H1 (cell line): ENCODE measurements around the gene RAP1A. TPM values are rescaled to one million over a fixed set of nuclear protein-coding genes. Genes with fewer than 3 reads are reported as not detected.

Experiments
- CTCF ChIA-PET: fragments of 300-600 bp; sonication (Branson Sonifier 250); formaldehyde crosslinking; loops from one replicate; lab custom pipeline; 2021; ENCODE audit not compliant: partially characterized antibody; lab: Charles Lee
- POLR2A ChIA-PET: fragments of 300-600 bp; sonication (Branson Sonifier 250); formaldehyde crosslinking; loops from one replicate; lab custom pipeline; 2021; ENCODE audit warnings: inconsistent platforms; ENCODE audit not compliant: partially characterized antibody; lab: Charles Lee
- DNase-seq, 2 experiments: peaks; one replicate each; pipeline versions ENCODE4 v3.0.0 to v3.0.0-alpha.2; 2010 to 2022; ENCODE audit warnings: low spot score in 2 of 2, low read depth in 1 of 2, mixed read lengths in 1 of 2
- FAIRE-seq: peaks from 2 replicates; lab custom pipeline; 2011; peaks lifted over from hg19 to GRCh38; lab: Jason Lieb, UNC
- H2AFZ ChIP-seq: 2 replicates; pipeline ENCODE4 v1.8.1; 2012; ENCODE audit warnings: low read length, inconsistent platforms
- H2AK5ac ChIP-seq: 2 replicates; pipeline ENCODE4 v1.6.1; 2013; ENCODE audit warnings: low read depth, low read length
- H2BK120ac ChIP-seq: replicated peaks from 2 replicates; pipeline ENCODE3; 2013; ENCODE audit warnings: low read depth, low read length, inconsistent platforms
- H2BK12ac ChIP-seq: 2 replicates; pipeline ENCODE4 v1.6.1; 2013; ENCODE audit warnings: low read depth, low read length
- H2BK15ac ChIP-seq: 2 replicates; pipeline ENCODE4 v1.6.1; 2013; ENCODE audit warnings: low read length
- H2BK20ac ChIP-seq: 2 replicates; pipeline ENCODE4 v1.6.1; 2013; ENCODE audit warnings: low read length
- H2BK5ac ChIP-seq: 2 replicates; pipeline ENCODE4 v1.6.1; 2013; ENCODE audit warnings: low read depth, low read length
- H3K14ac ChIP-seq: 2 replicates; pipeline ENCODE4 v1.6.1; 2013; ENCODE audit warnings: inconsistent platforms; ENCODE audit not compliant: insufficient read length
- H3K18ac ChIP-seq: 2 replicates; pipeline ENCODE4 v1.6.1; 2013; ENCODE audit warnings: low read length; ENCODE audit errors: extremely low read depth
- H3K23ac ChIP-seq: 2 replicates; pipeline ENCODE4 v1.6.1; 2013; ENCODE audit warnings: inconsistent platforms; ENCODE audit not compliant: insufficient read length
- H3K23me2 ChIP-seq: 2 replicates; pipeline ENCODE4 v1.6.1; 2013; ENCODE audit warnings: low read depth, low read length
- H3K27ac ChIP-seq: 2 replicates; pipeline ENCODE4 v1.6.1; 2011; ENCODE audit warnings: low read depth, low read length, inconsistent platforms
- H3K27me3 ChIP-seq, 4 experiments: replicated peaks in 1 of 4; 1 replicate in 1 of 4; 2 replicates in 3 of 4; pipeline versions ENCODE4 v1.6.1 to v1.8.1; 2011 to 2013; ENCODE audit warnings: low read length in 3 of 4, mild to moderate bottlenecking in 3 of 4, inconsistent platforms in 2 of 4, mixed read lengths in 2 of 4, moderate library complexity in 1 of 4; ENCODE audit not compliant: control insufficient read depth in 3 of 4, insufficient read depth in 3 of 4; ENCODE audit errors: extremely low read depth in 1 of 4
- H3K36me3 ChIP-seq, 4 experiments: 2 replicates each; pipeline versions ENCODE4 v1.6.1 to v1.8.1; 2011 to 2013; ENCODE audit warnings: mild to moderate bottlenecking in 4 of 4, low read length in 3 of 4, moderate library complexity in 2 of 4, control low read depth in 1 of 4, inconsistent platforms in 1 of 4; ENCODE audit not compliant: insufficient read depth in 4 of 4, control insufficient read depth in 2 of 4
- H3K4ac ChIP-seq: replicated peaks from 2 replicates; pipeline ENCODE3; 2013; ENCODE audit warnings: low read length, low read depth, mixed read lengths, inconsistent platforms; ENCODE audit not compliant: insufficient read length
- H3K4me1 ChIP-seq, 4 experiments: replicated peaks in 1 of 4; 1 replicate in 1 of 4; 2 replicates in 3 of 4; pipeline versions ENCODE4 v1.6.1 to v1.8.1; 2011 to 2013; ENCODE audit warnings: low read length in 3 of 4, inconsistent platforms in 2 of 4, mixed read lengths in 1 of 4; ENCODE audit not compliant: insufficient read depth in 4 of 4, control insufficient read depth in 3 of 4
- H3K4me2 ChIP-seq, 2 experiments: 2 replicates each; pipeline versions ENCODE4 v1.6.1 to v1.8.1; 2011 to 2013; ENCODE audit warnings: low read depth in 2 of 2, low read length in 2 of 2, control low read depth in 1 of 2, inconsistent platforms in 1 of 2, mild to moderate bottlenecking in 1 of 2; ENCODE audit not compliant: insufficient read depth in 1 of 2
- H3K4me3 ChIP-seq, 4 experiments: fragments of 200-600, 300-600 bp in 1 of 4; sonication (generic), shearing (Covaris generic), sonication (Bioruptor Twin) in 1 of 4; 2 replicates each; pipeline versions ENCODE4 v1.5.1 to v1.8.1; 2011 to 2016; ENCODE audit warnings: low read length in 4 of 4, low read depth in 3 of 4, control low read depth in 2 of 4, inconsistent platforms in 2 of 4, mild to moderate bottlenecking in 2 of 4, mixed read lengths in 1 of 4, moderate library complexity in 1 of 4; ENCODE audit not compliant: insufficient read depth in 2 of 4; ENCODE audit errors: extremely low read depth in 1 of 4
- H3K56ac ChIP-seq: replicated peaks from 2 replicates; pipeline ENCODE3; 2013; ENCODE audit warnings: low read depth, mild to moderate bottlenecking, mixed read lengths, low read length, inconsistent platforms; ENCODE audit not compliant: insufficient read length
- H3K79me1 ChIP-seq: 2 replicates; pipeline ENCODE4 v1.6.1; 2013; ENCODE audit warnings: low read depth, low read length, control low read depth
- H3K79me2 ChIP-seq, 2 experiments: 2 replicates each; pipeline versions ENCODE4 v1.6.1 to v1.8.1; 2012 to 2013; ENCODE audit warnings: low read length in 2 of 2, mild to moderate bottlenecking in 2 of 2, inconsistent platforms in 1 of 2; ENCODE audit not compliant: insufficient read depth in 2 of 2, control insufficient read depth in 1 of 2
- H3K9ac ChIP-seq, 4 experiments: replicated peaks in 1 of 4; 1 replicate in 1 of 4; 2 replicates in 3 of 4; pipeline versions ENCODE4 v1.6.1 to v1.8.1; 2011 to 2013; ENCODE audit warnings: low read depth in 3 of 4, low read length in 3 of 4, control low read depth in 2 of 4, mild to moderate bottlenecking in 2 of 4, moderate library complexity in 2 of 4, inconsistent platforms in 1 of 4; ENCODE audit errors: extremely low read depth in 1 of 4
- H3K9me3 ChIP-seq, 2 experiments: 2 replicates each; pipeline versions ENCODE4 v1.6.1 to v1.8.1; 2012 to 2013; ENCODE audit warnings: mild to moderate bottlenecking in 2 of 2, moderate library complexity in 2 of 2, control low read depth in 1 of 2, inconsistent platforms in 1 of 2, low read depth in 1 of 2, low read length in 1 of 2, mixed read lengths in 1 of 2; ENCODE audit not compliant: insufficient read depth in 2 of 2
- H4K20me1 ChIP-seq, 2 experiments: replicated peaks in 1 of 2; 2 replicates each; pipeline versions ENCODE3 to v1.8.1; 2011 to 2013; ENCODE audit warnings: inconsistent platforms in 2 of 2, low read length in 2 of 2, mild to moderate bottlenecking in 1 of 2; ENCODE audit not compliant: insufficient read depth in 2 of 2, control insufficient read depth in 1 of 2
- H4K5ac ChIP-seq: 2 replicates; pipeline ENCODE4 v1.6.1; 2013; ENCODE audit warnings: low read length, low read depth, mixed read lengths, inconsistent platforms; ENCODE audit not compliant: insufficient read length
- H4K8ac ChIP-seq: 2 replicates; pipeline ENCODE4 v1.8.0; 2013; ENCODE audit warnings: mild to moderate bottlenecking, moderate library complexity, low read length, inconsistent platforms; ENCODE audit not compliant: insufficient read depth; ENCODE audit errors: extremely low read depth
- H4K91ac ChIP-seq: replicated peaks from 2 replicates; pipeline ENCODE3; 2013; ENCODE audit warnings: low read length, mixed read lengths, inconsistent platforms; ENCODE audit not compliant: insufficient read length
- ATF2 ChIP-seq: IDR thresholded peaks from 2 replicates; pipeline ENCODE4 v1.6.1; 2012; ENCODE audit warnings: low read length, inconsistent platforms
- ATF3 ChIP-seq: IDR thresholded peaks from 2 replicates; pipeline ENCODE4 v1.6.1; 2011; ENCODE audit warnings: low read depth, mild to moderate bottlenecking, low read length; ENCODE audit not compliant: insufficient read depth
- BRCA1 ChIP-seq: IDR thresholded peaks from 2 replicates; pipeline ENCODE4 v1.6.1; 2012; ENCODE audit warnings: low read depth, low read length, improper control_type of control experiment
- CBX5 ChIP-seq: fragments of 300-800, 300-1000 bp; sonication (generic); IDR thresholded peaks from 2 replicates; pipeline ENCODE4 v1.7.1; 2016; ENCODE audit warnings: antibody characterized with exemption, low read length, low read depth
- KDM4A ChIP-seq: IDR thresholded peaks from one replicate; pipeline ENCODE4 v1.7.1; 2012; ENCODE audit warnings: low read depth, mild to moderate bottlenecking, moderate library complexity, low read length, inconsistent platforms; ENCODE audit not compliant: severe bottlenecking
- PHF8 ChIP-seq: fragments of 200-600 bp; sonication (generic); conservative IDR thresholded peaks from 2 replicates; pipeline ENCODE4 v1.7.1; 2012; ENCODE audit warnings: low read depth, mild to moderate bottlenecking, inconsistent platforms, low read length, moderate library complexity
- WGBS, 2 experiments: shearing (Covaris generic) in 1 of 2; methylation state at CpG; one replicate each; pipeline versions ENCODE4 v1.1.6 to v1.1.7; 2013 to 2015; ENCODE audit warnings: low lambda C conversion rate in 2 of 2, mixed read lengths in 2 of 2, inconsistent platforms in 1 of 2, low coverage in 1 of 2, missing lambda C conversion rate in 1 of 2; ENCODE audit not compliant: insufficient replicate concordance in 2 of 2, insufficient coverage in 1 of 2, insufficient read length in 1 of 2; ENCODE audit errors: extremely low coverage in 1 of 2, missing lambda C conversion rate in 1 of 2; 5-methylcytosine and 5-hydroxymethylcytosine counted together
- polyA plus RNA-seq, 7 experiments: library from polyadenylated mRNA; depleted of rRNA in 3 of 7; stranded (reverse) in 5 of 7; unstranded in 2 of 7; fragments of >200 nt in 5 of 7; fragments of 200-250 nt in 2 of 7; gene quantifications; 1 replicate in 5 of 7; 2 replicates in 1 of 7; 4 replicates in 1 of 7; pipeline versions ENCODE4 v1.2.1 to v1.2.3, GENCODE V29; 2011 to 2013; ENCODE audit warnings: missing spikeins in 2 of 7, mixed read lengths in 2 of 7
- total RNA-seq: library from RNA; stranded (reverse); fragmentation: NEBNext Ultra II Directional; extraction: Animal tissue kit (Norgen Biotek cat#: 25700); gene quantifications from 2 replicates; pipeline ENCODE4 v1.2.1, GENCODE V29; 2021

RAP1A gene
- total and polyA plus RNA-seq, 2 of the 8 experiments (the other 6 are each of a cell fraction or from before 2014, with no cell fraction given): 10.9 to 35.8 TPM

- no peaks in the 10 kb centered on the region for H3K9me3 ChIP-seq
- no peak for FAIRE-seq
- H4K91ac ChIP-seq: no peak overlapping the region
- H3K79me2 ChIP-seq: peaks cover 0 to 40% of the 10 kb centered on the region in 2 experiments; a peak in 3 of 4 replicates
- H3K4ac ChIP-seq: no peak overlapping the region
- no peak overlapping the region for H2AK5ac ChIP-seq
- peaks cover 0 to 4% (median 1%) of the 10 kb centered on the region in 4 experiments; a peak in 3 of 7 replicates for H3K4me1 ChIP-seq
- H3K14ac ChIP-seq: no peak overlapping the region
- no peaks in the 10 kb centered on the region; the same call in 1 of the 2 replicates for H3K79me1 ChIP-seq
- no peaks in the 10 kb centered on the region for H4K20me1 ChIP-seq
- H3K27me3 ChIP-seq: no peaks in the 10 kb centered on the region
- TF ChIP-seq PHF8 (no peak), KDM4A (no peak), CBX5 (no peak), ATF3 (no peak), ATF2 (no peak), BRCA1 (no peak)
- H3K4me2 ChIP-seq: no peak overlapping the region
- no peak overlapping the region for H3K27ac ChIP-seq
- H2BK20ac ChIP-seq: no peak overlapping the region
- no peak overlapping the region for H2BK12ac ChIP-seq
- no peak overlapping the region for H4K8ac ChIP-seq
- H3K56ac ChIP-seq: no peak overlapping the region
- no peak overlapping the region for H3K9ac ChIP-seq
- WGBS, 2 experiments: 100% methylated on average over 1 of the region's 1 CpG; no CpG with 5 or more reads in 1 of the 2 experiments
- no peak overlapping the region for H3K23ac ChIP-seq
- DNase-seq: no peak
- CTCF ChIA-PET: interaction anchor here (0.7 to 2.2 kb wide), 7 partner anchors 11 to 220 kb away, joined by 3 to 8 read pairs (median 5); partner anchors contain the start of gene ATP5PB
- H3K18ac ChIP-seq: no peak overlapping the region
- H4K5ac ChIP-seq: no peak overlapping the region
- no peak overlapping the region for H2BK15ac ChIP-seq
- no peak overlapping the region for H2BK120ac ChIP-seq
- POLR2A ChIA-PET: no interaction called here
- H3K23me2 ChIP-seq: no peaks in the 10 kb centered on the region
- H3K4me3 ChIP-seq: no peak overlapping the region
- H3K36me3 ChIP-seq: no peaks in the 10 kb centered on the region
- H2AFZ ChIP-seq: no peak overlapping the region
- no peak overlapping the region for H2BK5ac ChIP-seq
Observed at GRCh38 chr1:111669268-111669667, 49.7 kb downstream of the RAP1A start.
